ENCODE measurements around the gene NBPF26. TPM values are rescaled to one million over a fixed set of nuclear protein-coding genes. Genes with fewer than 3 reads are reported as not detected.

The NBPF26 gene
- total RNA-seq (2022; extraction: Qiagen RNA extraction; ENCODE audit: low read depth): 3.0 to 5.0 TPM (median 4.9 TPM) in 5 replicates

DNA sequence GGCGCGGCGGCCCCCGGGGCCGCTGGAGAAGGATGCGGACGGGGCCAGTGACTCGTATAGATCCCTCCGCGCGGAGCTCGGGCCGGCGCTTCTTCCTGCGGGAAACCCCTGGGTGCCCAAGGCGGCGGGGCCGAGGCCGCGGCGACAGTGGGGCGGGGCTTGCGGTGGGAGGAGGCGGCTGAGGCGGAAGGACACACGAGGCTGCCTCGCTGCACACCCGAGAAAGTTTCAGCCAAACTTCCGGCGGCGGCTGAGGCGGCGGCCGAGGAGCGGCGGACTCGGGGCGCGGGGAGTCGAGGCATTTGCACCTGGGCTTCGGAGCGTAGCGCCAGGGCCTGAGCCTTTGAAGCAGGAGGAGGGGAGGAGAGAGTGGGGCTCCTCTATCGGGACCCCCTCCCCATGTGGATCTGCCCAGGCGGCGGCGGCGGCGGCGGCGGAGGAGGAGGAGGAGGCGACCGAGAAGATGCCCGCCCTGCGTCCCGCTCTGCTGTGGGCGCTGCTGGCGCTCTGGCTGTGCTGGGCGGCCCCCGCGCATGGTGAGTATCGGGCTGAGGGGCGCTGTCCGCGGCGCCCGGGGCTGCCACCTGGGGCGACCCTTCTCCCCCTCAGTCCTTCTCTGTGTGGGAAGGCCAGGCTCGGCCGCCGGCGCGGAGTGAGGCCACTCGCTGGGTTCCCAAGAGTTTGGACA, at the start of gene NBPF26:
Gene NBPF26 (plus strand): TSS at position 231 of the 688 bp plus-strand sequence.

Other genes starting within 250 kb of the NBPF26 start
- not detected in 5 replicates for gene PPIAL4A, start 165.8 kb downstream of the NBPF26 start, total RNA-seq (2022; extraction: Qiagen RNA extraction; ENCODE audit: low read depth)